ENCODE measurements around the gene DCUN1D3.

The DCUN1D3 gene

DNA sequence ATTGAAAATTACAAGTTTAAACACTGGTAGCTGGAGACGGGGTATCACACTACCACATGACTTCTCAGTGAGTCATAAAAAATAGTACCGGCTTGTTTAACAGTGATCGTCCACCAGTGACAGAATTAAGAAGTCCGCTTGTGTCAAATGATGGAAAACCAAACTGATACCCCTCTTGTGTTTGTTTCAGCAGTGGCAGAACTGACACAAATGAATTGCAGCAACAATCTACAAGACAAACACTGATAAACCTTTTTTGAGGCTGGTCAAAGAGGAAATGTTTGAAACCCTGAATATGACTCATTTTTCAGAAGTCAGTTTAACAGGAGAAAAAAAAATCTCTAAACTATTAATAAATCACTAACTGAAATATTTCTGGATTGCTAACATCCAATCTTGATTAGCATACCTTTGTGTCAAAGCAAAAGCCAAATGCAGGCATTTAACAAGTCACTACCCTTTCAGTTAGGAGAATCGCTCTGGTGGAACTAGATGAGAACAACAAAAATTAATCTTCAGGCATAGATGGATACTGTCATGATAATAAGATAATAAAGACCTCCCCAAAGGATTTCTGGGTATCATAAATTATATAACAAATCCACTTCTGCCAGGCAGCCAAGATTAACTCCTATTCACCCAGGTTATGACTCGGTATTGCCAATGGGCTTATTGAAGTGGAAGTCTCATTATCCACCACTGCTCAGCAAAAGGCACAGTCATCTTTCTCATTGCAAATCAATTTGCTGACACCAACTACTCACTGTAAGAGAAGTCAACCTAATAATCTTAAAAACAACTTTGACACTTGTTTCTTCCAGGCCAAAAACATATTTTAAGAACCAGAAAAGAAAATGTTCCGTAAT lies 20.8 kb downstream of the DCUN1D3 start:
- H3K27me3 ChIP-seq = no peaks in the 10 kb centered on the region
- peaks cover 0 to 50% (median 31%) of the 10 kb centered on the region in 11 experiments; a peak in 16 of 22 replicates for H3K36me3 ChIP-seq
- peak overlapping the region in 2 of 10 experiments; percentile 10 to 25; a peak in 1 of 20 replicates for H3K4me3 ChIP-seq
- no peak for TF ChIP-seq Cebpa-rat (IDR thresholded peaks at IDR 0.05)
- H3K27ac ChIP-seq = peak overlapping the region; percentile 15 to 69 (median 45); a peak in 20 of 22 replicates
- H3K9ac ChIP-seq = peak overlapping the region in 6 of 11 experiments; percentile 11 to 56 (median 18); a peak in 7 of 22 replicates
- peaks cover 0 to 100% (median 37%) of the 10 kb centered on the region in 11 experiments; a peak in 14 of 22 replicates for H4K20me1 ChIP-seq
- H3K9me3 ChIP-seq (replicated peaks in 1 of 11) = 0 out of 22 replicates have a peak, but pooled peaks cover 0 to 5% (median 0%) of the 10 kb centered on the region in 11 experiments
- H3K4me2 ChIP-seq = peak overlapping the region; percentile 27 to 88 (median 66)
- peaks cover 29 to 98% (median 56%) of the 10 kb centered on the region in 10 experiments for H3K4me1 ChIP-seq

DNA sequence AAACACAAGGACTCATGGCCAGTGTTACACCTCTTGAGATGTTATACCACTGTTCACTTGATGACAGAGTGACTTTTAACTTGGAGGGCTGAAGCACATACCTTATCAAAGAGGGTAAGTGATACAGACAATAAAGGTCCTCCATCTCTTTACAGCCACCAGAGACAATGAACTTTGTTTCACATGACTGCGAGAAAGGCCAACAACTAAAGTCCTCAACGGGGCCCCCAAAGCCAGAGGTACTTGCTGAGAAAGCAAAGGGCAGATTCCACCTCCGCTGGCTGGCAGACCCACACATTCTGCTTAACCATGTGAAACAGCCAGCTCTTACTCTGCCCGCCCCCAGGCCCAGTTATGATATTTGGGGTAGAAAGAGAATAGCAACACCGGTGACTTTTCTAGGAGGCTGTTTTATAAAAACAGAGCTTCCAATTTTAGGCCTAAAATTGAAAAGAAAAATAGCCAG lies 21.4 kb downstream of the DCUN1D3 start:
- peaks cover 0 to 47% (median 26%) of the 10 kb centered on the region in 11 experiments; a peak in 16 of 22 replicates for H3K36me3 ChIP-seq
- H3K27me3 ChIP-seq = no peaks in the 10 kb centered on the region
- peak overlapping the region in 5 of 11 experiments; percentile 11 to 56 (median 18); a peak in 6 of 22 replicates for H3K9ac ChIP-seq
- peak overlapping the region; percentile 3 to 69 (median 34); a peak in 18 of 22 replicates for H3K27ac ChIP-seq
- 0 out of 22 replicates have a peak, but pooled peaks cover 0 to 5% (median 0%) of the 10 kb centered on the region in 11 experiments for H3K9me3 ChIP-seq (replicated peaks in 1 of 11)
- peak overlapping the region; percentile 27 to 88 (median 66); a peak in 21 of 22 replicates for H3K4me2 ChIP-seq
- peak overlapping the region in 2 of 10 experiments; percentile 10 to 25; a peak in 1 of 20 replicates for H3K4me3 ChIP-seq
- TF ChIP-seq Cebpa-rat (IDR thresholded peaks at IDR 0.05) = no peak
- H3K4me1 ChIP-seq = peaks cover 22 to 98% (median 52%) of the 10 kb centered on the region in 10 experiments
- H4K20me1 ChIP-seq = peaks cover 0 to 100% (median 31%) of the 10 kb centered on the region in 11 experiments; a peak in 15 of 22 replicates

DNA sequence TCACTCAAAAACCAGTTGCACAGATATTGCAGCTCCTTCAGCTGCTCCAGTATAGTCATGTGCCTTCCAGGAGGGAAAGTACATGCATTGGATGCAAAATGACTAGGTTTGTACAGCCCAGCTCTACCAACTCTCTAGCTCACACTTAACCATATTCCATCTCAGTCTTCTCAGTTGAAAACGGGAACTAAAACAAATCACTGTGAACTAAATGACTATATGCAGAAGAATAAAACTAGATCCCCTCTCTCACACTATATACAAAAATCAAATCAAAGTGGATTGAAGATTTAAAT lies 24.9 kb downstream of the DCUN1D3 start:
- Histone ChIP-seq H3K27me3 (no peaks in the 10 kb centered on the region), H3K27ac (no peak overlapping the region), H3K4me2 (peak overlapping the region in 5 of 11 experiments; percentile 4 to 79 (median 55); a peak in 10 of 22 replicates), H3K4me1 (peaks cover 31 to 98% (median 63%) of the 10 kb centered on the region in 10 experiments), H3K9ac (no peak overlapping the region), H3K36me3 (peaks cover 0 to 65% (median 24%) of the 10 kb centered on the region in 11 experiments; a peak in 16 of 22 replicates), H3K9me3 (replicated peaks in 1 of 11) (0 out of 22 replicates have a peak, but pooled peaks cover 0 to 5% (median 0%) of the 10 kb centered on the region in 11 experiments), H3K4me3 (no peak overlapping the region), H4K20me1 (peaks cover 0 to 100% (median 35%) of the 10 kb centered on the region in 11 experiments; a peak in 15 of 22 replicates)
- TF ChIP-seq Cebpa-rat (IDR thresholded peaks at IDR 0.05) = no peak

DNA sequence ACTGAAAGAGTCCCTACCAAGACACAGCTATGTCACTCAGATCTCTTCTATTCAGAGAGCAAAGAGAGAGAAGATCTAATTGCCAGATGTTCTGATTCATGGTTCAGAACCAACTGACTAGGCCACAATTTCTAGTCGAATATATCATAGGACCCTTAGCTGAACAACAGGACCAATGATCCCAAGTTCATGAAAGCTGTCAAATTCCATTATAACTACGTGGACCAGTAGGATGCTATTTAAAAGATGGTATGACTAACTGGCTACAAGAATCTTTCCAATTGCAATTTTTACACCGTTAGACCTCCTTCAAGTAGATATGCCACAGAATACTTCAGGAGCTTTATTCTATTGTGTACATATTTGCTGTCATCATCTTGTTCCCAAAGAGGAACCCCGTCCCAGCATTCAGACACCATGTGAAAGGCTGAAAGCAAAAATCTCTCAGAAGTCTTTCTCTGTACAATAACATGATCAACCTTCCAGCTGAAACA lies 26.0 kb downstream of the DCUN1D3 start:
- peaks cover 0 to 100% (median 45%) of the 10 kb centered on the region in 11 experiments; a peak in 17 of 22 replicates for H4K20me1 ChIP-seq
- H3K27me3 ChIP-seq = no peaks in the 10 kb centered on the region
- peaks cover 0 to 77% (median 24%) of the 10 kb centered on the region in 11 experiments; a peak in 16 of 22 replicates for H3K36me3 ChIP-seq
- no peak overlapping the region for H3K9ac ChIP-seq
- H3K4me3 ChIP-seq = no peak overlapping the region
- H3K4me2 ChIP-seq = peak overlapping the region in 6 of 11 experiments; percentile 4 to 79 (median 50); a peak in 10 of 22 replicates
- no peak for TF ChIP-seq Cebpa-rat (IDR thresholded peaks at IDR 0.05)
- no peak overlapping the region; a peak in 1 of 22 replicates for H3K27ac ChIP-seq
- H3K9me3 ChIP-seq (replicated peaks in 1 of 11) = 0 out of 22 replicates have a peak, but pooled peaks cover 0 to 5% (median 0%) of the 10 kb centered on the region in 11 experiments
- peaks cover 24 to 98% (median 55%) of the 10 kb centered on the region in 10 experiments for H3K4me1 ChIP-seq

DNA sequence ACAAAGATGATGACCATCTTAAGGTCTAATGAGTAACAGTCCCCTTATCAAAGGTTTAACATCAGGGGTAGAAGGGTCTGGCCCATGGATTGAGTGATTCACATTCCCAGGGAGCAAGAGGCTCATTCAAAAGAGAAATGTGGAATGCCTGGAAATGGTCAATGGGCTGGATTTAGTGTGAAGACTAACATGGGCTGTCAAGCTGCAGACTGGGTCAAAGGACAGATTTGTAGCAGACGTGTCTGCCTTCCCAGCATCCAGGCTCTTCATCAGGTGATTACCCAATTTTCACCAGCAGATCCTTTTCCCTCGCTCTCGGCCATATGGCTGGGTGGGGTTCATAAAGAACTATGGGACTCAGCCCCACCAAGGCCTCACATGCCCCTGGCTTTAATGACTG lies 26.8 kb downstream of the DCUN1D3 start:
- H3K4me1 ChIP-seq = peaks cover 17 to 98% (median 47%) of the 10 kb centered on the region in 10 experiments
- peaks cover 0 to 100% (median 52%) of the 10 kb centered on the region in 11 experiments; a peak in 17 of 22 replicates for H4K20me1 ChIP-seq
- no peak for TF ChIP-seq Cebpa-rat (IDR thresholded peaks at IDR 0.05)
- no peak overlapping the region for H3K27ac ChIP-seq
- no peaks in the 10 kb centered on the region for H3K27me3 ChIP-seq
- no peak overlapping the region for H3K4me3 ChIP-seq
- 0 out of 22 replicates have a peak, but pooled peaks cover 0 to 5% (median 0%) of the 10 kb centered on the region in 11 experiments for H3K9me3 ChIP-seq (replicated peaks in 1 of 11)
- no peak overlapping the region for H3K9ac ChIP-seq
- peak overlapping the region in 5 of 11 experiments; percentile 25 to 79 (median 55); a peak in 8 of 22 replicates for H3K4me2 ChIP-seq
- peaks cover 0 to 79% (median 23%) of the 10 kb centered on the region in 11 experiments; a peak in 16 of 22 replicates for H3K36me3 ChIP-seq

DNA sequence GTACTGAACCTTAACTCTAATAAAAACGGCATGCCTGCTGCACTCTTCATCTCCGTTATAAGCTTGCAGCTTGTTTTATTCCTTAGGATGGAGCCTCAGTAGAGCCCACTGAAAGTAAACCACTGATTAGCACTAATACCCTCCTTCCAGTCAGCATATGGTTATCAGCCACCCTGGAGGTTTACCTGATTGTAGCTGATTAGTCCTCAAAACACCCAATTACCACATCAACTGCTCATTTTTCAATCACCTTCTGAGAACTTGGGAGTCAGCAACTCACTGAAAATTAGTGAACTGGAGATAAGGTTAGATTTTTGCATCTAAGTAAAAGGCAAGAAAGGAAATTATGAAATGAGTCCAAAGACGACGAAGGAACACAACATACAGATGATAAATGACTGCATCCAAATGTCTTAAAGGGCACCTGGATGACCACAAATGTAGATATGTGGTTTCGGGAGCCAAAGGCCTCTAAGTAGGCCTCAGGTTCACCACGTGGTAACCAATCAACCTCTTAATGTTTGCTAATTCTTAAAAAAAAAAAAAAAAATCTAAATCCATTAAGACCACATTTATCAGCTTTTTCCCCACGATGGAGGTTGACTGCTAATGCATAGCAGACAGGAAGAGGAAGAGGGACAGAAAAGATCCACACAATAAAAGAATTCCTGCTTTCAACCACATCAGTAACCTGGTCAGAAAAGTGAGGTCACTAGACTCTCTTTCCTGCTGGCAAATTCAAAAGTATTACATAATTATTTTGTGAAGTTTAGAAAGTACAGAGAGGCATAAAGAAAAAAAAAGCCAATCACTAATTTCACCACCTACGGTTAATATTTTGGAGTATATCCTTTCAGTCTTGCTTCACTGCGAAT lies 28.0 kb downstream of the DCUN1D3 start:
- TF ChIP-seq Cebpa-rat (IDR thresholded peaks at IDR 0.05) = no peak
- H3K36me3 ChIP-seq = peaks cover 4 to 79% (median 20%) of the 10 kb centered on the region in 11 experiments; a peak in 14 of 22 replicates
- H3K9me3 ChIP-seq (replicated peaks in 1 of 11) = peaks cover 0 to 5% (median 0%) of the 10 kb centered on the region in 11 experiments; a peak in 1 of 22 replicates
- peaks cover 0 to 100% (median 64%) of the 10 kb centered on the region in 11 experiments; a peak in 18 of 22 replicates for H4K20me1 ChIP-seq
- peaks cover 17 to 98% (median 40%) of the 10 kb centered on the region in 10 experiments for H3K4me1 ChIP-seq
- no peak overlapping the region for H3K9ac ChIP-seq
- no peaks in the 10 kb centered on the region for H3K27me3 ChIP-seq
- peak overlapping the region in 10 of 11 experiments; percentile 19 to 79 (median 44); a peak in 19 of 22 replicates for H3K4me2 ChIP-seq
- H3K27ac ChIP-seq = no peak overlapping the region
- no peak overlapping the region for H3K4me3 ChIP-seq

DNA sequence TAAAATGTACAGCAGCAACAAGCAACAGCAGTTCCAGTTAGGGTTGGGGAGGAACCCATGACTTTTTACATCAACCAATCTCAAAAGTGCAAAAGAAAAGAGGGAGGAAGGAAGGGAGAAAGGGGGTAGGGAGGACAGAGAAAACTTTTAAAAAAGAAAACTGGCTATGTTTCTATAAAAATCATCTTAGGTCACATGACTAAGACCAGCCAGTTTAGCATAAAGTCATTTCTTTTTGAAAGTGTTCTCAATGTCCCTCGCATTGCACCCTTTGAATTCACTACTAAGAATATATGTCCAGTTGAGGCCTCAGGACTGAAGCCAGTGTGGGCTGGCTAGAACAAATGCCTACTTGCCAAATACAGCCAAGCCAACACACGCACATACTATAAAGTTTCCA lies 28.9 kb downstream of the DCUN1D3 start:
- no peak overlapping the region for H3K9ac ChIP-seq

More for the DNA sequence above, 28.9 kb downstream of the DCUN1D3 start:
- Histone ChIP-seq H3K27ac (no peak overlapping the region), H3K4me3 (no peak overlapping the region), H3K4me1 (peaks cover 17 to 100% (median 47%) of the 10 kb centered on the region in 10 experiments), H3K9me3 (replicated peaks in 1 of 11) (no peaks in the 10 kb centered on the region; a peak in 1 of 22 replicates), H4K20me1 (peaks cover 0 to 100% (median 61%) of the 10 kb centered on the region in 11 experiments; a peak in 18 of 22 replicates), H3K36me3 (peaks cover 0 to 75% (median 22%) of the 10 kb centered on the region in 11 experiments; a peak in 16 of 22 replicates), H3K4me2 (peak overlapping the region in 4 of 11 experiments; percentile 19 to 79 (median 66); a peak in 6 of 22 replicates), H3K27me3 (no peaks in the 10 kb centered on the region)
- TF ChIP-seq Cebpa-rat (IDR thresholded peaks at IDR 0.05) = no peak

Measured in BLaER1 treated with 17β-estradiol and CSF1 and Interleukin-3, amounts not matched to agents 10 nM and 100 nM (cell line).